ENCODE data around the gene TSC1. TPM values are rescaled to one million over a fixed set of nuclear protein-coding genes. Genes with fewer than 3 reads are reported as not detected.

TSC1 gene
- total and polyA plus RNA-seq, 9 donors, result 18.9 to 49.1 (median 40.5) TPM

DNA sequence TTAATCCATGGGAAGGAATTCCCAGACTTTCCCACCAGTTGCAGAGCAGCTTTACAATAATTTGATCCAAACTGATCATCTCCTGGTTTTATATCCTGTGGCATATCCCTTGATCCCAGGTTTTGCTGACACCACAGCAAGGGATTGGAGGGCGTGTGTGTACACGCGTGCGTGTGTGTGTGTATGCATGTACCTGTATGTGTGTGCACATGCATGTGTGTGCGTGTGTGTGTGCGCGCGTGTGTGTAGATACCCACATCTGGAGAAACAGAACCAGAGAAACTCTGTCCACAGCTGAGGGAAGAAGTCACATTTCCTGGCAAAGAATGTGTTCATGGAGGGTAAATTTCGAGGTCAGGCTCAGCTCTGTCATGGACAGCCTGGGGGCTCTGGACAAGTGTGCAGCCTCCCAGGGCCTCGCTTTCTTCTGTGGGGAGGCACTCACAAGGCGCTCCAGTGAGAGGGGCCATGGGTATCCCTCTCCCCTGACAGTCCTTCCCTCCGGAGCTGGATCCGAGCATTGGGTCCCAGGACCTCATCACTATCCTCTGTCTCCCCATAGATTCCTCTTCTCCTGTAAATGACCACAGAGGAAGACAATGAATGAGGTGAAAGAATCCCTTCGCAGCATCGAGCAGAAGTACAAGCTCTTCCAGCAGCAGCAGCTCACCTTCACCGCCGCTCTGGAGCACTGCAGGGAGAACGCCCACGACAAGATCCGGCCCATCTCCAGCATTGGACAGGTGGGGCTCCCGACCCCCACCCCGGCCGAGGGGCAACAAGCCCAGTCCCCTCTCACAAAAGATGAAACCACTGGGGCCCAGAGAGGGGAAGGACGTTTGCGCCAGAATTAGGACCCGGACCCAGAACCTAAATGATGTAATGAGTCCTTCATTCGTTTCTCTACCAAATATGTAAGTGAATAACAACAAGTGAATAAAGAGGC lies 60.8 kb downstream of the TSC1 start:
- no peak for TF ChIP-seq EP300 (IDR thresholded peaks at IDR 0.05)
- no peak for TF ChIP-seq POLR2A (IDR thresholded peaks at IDR 0.05)
- TF ChIP-seq, protein P1, sequence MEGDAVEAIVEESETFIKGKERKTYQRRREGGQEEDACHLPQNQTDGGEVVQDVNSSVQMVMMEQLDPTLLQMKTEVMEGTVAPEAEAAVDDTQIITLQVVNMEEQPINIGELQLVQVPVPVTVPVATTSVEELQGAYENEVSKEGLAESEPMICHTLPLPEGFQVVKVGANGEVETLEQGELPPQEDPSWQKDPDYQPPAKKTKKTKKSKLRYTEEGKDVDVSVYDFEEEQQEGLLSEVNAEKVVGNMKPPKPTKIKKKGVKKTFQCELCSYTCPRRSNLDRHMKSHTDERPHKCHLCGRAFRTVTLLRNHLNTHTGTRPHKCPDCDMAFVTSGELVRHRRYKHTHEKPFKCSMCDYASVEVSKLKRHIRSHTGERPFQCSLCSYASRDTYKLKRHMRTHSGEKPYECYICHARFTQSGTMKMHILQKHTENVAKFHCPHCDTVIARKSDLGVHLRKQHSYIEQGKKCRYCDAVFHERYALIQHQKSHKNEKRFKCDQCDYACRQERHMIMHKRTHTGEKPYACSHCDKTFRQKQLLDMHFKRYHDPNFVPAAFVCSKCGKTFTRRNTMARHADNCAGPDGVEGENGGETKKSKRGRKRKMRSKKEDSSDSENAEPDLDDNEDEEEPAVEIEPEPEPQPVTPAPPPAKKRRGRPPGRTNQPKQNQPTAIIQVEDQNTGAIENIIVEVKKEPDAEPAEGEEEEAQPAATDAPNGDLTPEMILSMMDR (IDR thresholded peaks at IDR 0.05), result no peak
- H3K27me3 ChIP-seq, result no peaks in the 10 kb centered on the region
- H3K4me3 ChIP-seq, result no peak overlapping the region
- no peak overlapping the region for H3K27ac ChIP-seq
- H3K36me3 ChIP-seq, result no peaks in the 10 kb centered on the region
- H3K4me1 ChIP-seq (ENCODE audit: insufficient read depth), result no peaks in the 10 kb centered on the region
- no peaks in the 10 kb centered on the region for H3K9me3 ChIP-seq
- 87 to 91% (median 90%) methylated on average over 27 of the region's 27 CpGs for WGBS, 3 donors
- DNase-seq, result no peak
- intact Hi-C loops (cut with DNase I), result no loop called here

DNA sequence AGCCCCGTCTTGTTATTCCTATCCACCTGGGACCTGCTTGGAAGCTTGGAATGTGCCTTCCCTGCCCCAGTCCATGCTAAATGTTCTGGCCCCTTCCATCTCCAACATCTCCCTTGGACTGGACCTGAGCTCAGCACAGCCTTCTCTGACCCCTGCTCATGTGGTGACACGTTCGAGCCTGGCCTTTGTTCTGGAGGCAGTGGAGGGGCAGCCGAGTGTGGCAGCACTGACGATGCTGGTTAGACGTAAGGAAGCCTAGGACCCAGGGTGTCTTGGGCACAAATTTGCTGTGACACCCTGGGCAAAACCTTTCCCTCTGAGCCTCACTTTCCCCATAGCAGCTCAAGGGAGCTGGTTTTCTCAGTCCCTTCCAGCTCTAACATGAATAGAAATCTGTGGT lies 61.8 kb downstream of the TSC1 start:
- Histone ChIP-seq H3K4me3 (no peak overlapping the region), H3K27me3 (no peaks in the 10 kb centered on the region), H3K9me3 (no peaks in the 10 kb centered on the region), H3K27ac (no peak overlapping the region), H3K36me3 (no peaks in the 10 kb centered on the region), H3K4me1 (ENCODE audit: insufficient read depth) (peaks cover 2% of the 10 kb centered on the region)
- intact Hi-C loops (cut with DNase I), result no loop called here
- DNase-seq, result no peak
- 76 to 78% (median 78%) methylated on average over 6 of the region's 6 CpGs for WGBS, 3 donors
- TF ChIP-seq POLR2A (IDR thresholded peaks at IDR 0.05), result no peak
- TF ChIP-seq, protein P1 (IDR thresholded peaks at IDR 0.05), result no peak
- TF ChIP-seq EP300 (IDR thresholded peaks at IDR 0.05), result no peak

DNA sequence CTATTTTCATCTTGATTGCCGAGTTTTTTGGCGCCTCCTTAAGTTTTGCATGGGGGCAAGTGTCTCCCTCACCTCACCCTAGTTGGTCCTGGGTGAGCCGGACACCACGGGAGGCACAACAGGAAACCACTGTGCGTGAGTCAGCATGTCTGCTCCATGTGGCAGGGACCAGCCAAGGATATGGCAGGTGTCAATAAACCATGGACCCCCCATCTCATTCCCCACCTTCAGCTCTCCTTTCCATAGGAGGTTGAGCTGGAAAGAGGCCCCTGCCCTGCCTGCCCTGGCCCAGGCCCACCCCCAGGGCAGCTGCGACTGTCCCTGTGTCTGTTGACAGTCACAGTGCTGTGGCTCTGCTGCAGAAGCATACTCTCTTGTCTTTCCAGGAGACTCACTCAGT lies 62.6 kb downstream of the TSC1 start:
- DNase-seq, result no peak
- intact Hi-C loops (cut with DNase I), result no loop called here
- no peak for TF ChIP-seq POLR2A (IDR thresholded peaks at IDR 0.05)
- TF ChIP-seq, protein P1 (IDR thresholded peaks at IDR 0.05), result no peak
- TF ChIP-seq EP300 (IDR thresholded peaks at IDR 0.05), result no peak
- no peaks in the 10 kb centered on the region for H3K36me3 ChIP-seq
- H3K27ac ChIP-seq, result no peak overlapping the region
- 81 to 89% (median 88%) methylated on average over 6 of the region's 6 CpGs for WGBS, 3 donors
- no peaks in the 10 kb centered on the region for H3K27me3 ChIP-seq
- H3K9me3 ChIP-seq, result no peaks in the 10 kb centered on the region
- H3K4me3 ChIP-seq, result no peak overlapping the region
- peaks cover 4% of the 10 kb centered on the region for H3K4me1 ChIP-seq (ENCODE audit: insufficient read depth)

DNA sequence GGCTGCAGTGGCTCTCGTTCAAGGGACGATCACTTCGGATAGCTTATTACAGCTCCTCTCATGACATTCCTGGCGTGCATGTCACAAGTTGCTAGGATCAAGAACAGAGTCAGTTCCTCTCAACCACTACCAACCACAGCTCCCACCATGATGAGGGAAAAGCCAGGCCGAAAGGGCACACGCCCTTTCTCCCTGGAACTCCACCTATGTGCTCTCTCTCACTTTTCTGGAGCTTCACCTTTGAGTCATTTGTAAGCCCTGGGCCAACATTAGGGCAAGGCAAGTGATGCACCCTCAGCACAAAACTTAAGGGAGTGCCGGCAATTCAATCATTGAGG lies 64.1 kb downstream of the TSC1 start:
- H3K9me3 ChIP-seq, result no peaks in the 10 kb centered on the region
- 93% methylated on average over 7 of the region's 7 CpGs for WGBS, 3 donors
- no peak for DNase-seq
- no peak overlapping the region for H3K4me3 ChIP-seq
- no peaks in the 10 kb centered on the region for H3K36me3 ChIP-seq
- no peak for TF ChIP-seq EP300 (IDR thresholded peaks at IDR 0.05)
- TF ChIP-seq, protein P1 (IDR thresholded peaks at IDR 0.05), result no peak
- TF ChIP-seq POLR2A (IDR thresholded peaks at IDR 0.05), result no peak
- intact Hi-C loops (cut with DNase I), result no loop called here
- H3K27me3 ChIP-seq, result no peaks in the 10 kb centered on the region
- H3K27ac ChIP-seq, result no peak overlapping the region
- H3K4me1 ChIP-seq (ENCODE audit: insufficient read depth), result peaks cover 4% of the 10 kb centered on the region
